Breast epithelium (tissue), 3 donors: ENCODE data around the gene CYB5R3.

Experiments
- CTCF ChIP-seq, 3 donors: fragments of 450-650 bp; IDR thresholded peaks; one replicate each; pipeline ENCODE4 v1.5.1; 2016 to 2017; ENCODE audit warnings: antibody characterized with exemption in 3 of 3, mild to moderate bottlenecking in 3 of 3, moderate library complexity in 3 of 3
- POLR2A ChIP-seq: fragments of 450-650 bp; IDR thresholded peaks from one replicate; pipeline ENCODE4 v1.6.1; 2016; ENCODE audit warnings: antibody characterized with exemption, mild to moderate bottlenecking, moderate library complexity
- POLR2AphosphoS5 ChIP-seq, 3 donors: sonication (generic); formaldehyde crosslinking; IDR thresholded peaks; one replicate each; pipeline ENCODE4 v1.6.1; 2017; ENCODE audit warnings: antibody characterized with exemption in 3 of 3

GRCh38 chr22:42642806-42643633 is 6.2 kb downstream of the CYB5R3 start:
- no peak for TF ChIP-seq CTCF (IDR thresholded peaks at IDR 0.05)
- TF ChIP-seq POLR2A: no peak
- no peak for TF ChIP-seq POLR2AphosphoS5 (IDR thresholded peaks at IDR 0.05)
